Stimulated activated CD4-positive, alpha-beta T cell treated with anti-CD3 and anti-CD28 coated beads, Interleukin-1b, Interleukin-23, amount 100 ng/mL, for 4 hours (primary cell): ENCODE measurements around the gene FKBP3.
A peak's percentile ranks its signal among the peaks of the same experiment; 100 is the strongest.
"Not testable (repeated sequence)": the region's sequence is repeated elsewhere in the genome, so short reads cannot be mapped to it uniquely, and the experiment has no call there.

Source experiments
- DNase-seq, 2 donors: peaks; one replicate each; pipeline ENCODE4 v3.0.0-alpha.2; 2020; ENCODE audit warnings: low read depth in 2 of 2

FKBP3 gene

DNA sequence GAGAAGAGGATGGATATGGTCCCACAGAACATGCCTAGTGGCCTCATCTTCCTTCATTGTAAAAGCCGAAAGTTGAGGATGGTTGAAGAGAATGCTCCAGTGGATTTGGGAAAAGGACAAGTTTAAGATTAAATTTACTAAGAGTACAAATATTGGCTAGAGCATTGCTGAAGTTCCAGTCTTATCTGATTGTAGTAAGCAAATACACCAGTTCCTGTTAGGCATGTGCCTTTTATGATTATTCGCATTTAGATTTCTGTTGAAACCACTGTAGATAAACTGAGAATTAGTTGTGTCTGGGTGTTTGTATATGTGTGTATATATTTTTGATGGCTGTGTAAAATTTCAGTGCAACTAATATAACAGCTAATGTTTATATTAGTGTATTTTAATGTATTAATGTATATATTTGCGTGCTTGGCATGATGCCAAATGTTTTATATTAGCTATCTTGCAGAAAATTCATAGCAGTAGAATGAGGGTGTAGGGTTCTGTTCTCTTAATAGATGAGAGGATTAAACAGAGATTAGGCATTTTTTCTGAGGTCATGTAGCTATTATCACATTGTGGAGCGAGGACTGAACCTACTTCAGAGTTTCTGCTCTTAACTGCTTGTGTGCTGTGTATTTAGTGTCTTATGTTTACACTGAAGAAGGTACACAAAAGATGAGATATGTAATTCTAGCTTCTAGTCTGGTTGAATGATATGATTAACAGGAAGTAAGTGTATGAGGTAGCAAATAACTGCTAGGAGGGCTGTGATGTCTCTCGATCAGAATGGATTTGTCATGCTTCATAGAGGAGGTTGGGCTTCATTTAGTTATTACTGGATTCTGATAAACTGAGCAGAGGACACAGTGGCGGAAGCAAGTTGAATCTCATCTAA is 21.1 kb downstream of the FKBP3 start:
- no peak for DNase-seq

DNA sequence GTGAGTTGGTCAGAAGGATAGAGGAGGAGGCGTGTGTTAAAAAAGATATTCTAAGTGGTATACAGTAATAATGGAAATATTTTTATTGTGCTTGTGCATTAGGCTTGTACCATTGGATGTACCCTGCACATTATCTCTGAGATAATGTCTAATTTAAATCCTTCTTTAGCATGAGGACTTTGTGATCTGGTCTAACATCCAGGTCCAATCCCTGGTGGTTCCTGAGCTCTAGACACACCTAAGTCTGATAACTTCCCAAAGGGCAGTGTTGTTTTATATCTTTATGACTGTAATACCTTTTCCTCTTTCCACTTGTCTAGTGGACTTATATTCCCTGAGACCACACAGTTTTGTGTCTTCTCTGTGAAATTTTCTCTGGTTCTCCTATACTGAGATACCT is 29.7 kb downstream of the FKBP3 start:
- DNase-seq, result no peak

GRCh38 chr14:45103806-45104205 is 30.5 kb downstream of the FKBP3 start:
- DNase-seq, result no peak

- DNase-seq, result no peak
These were observed 38.1 kb downstream of the FKBP3 start for GRCh38 chr14:45096218-45096617.

GRCh38 chr14:45095143-45095542 is 39.1 kb downstream of the FKBP3 start:
- DNase-seq, result no peak

DNA sequence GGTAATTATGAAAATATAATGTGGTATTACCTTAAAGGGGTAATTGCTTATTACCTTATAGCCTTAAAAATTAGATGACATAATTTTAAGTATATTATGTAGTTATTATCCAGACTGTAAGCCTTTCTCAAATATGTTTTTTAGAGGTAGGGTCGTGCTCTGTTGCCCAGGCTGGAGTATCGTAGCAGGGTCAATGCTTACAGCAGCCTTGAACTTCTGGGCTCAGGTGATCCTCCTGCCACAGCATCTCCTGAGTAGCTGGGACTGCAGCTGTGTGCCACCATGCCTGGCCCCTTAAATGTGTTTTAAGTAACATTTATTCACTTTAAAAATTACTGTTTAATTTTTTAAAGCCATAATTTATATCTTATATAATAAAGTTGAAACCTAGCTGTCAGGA is 40.0 kb downstream of the FKBP3 start:
- DNase-seq, result no peak

DNA sequence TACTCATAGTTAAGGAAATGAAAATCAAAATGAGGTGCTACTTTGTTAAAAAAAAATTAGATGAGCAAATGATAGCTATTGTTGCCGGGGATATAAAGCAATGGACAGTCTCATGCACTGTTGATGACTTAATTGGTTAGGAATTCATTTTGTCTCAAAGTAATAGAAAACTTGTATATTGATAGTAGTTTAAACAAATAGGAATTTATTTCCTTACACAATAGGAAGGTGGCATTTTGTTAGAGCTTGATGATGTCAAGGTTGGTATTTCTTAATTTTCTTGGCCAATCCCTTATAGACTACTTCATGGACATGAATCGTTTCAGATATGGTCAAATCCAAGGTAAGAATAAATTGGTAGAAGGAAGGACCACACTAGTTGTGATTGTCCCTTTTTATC is 42.6 kb downstream of the FKBP3 start:
- DNase-seq, result no peak

- no peak for DNase-seq
These were observed 44.5 kb downstream of the FKBP3 start for GRCh38 chr14:45089813-45090212.

DNA sequence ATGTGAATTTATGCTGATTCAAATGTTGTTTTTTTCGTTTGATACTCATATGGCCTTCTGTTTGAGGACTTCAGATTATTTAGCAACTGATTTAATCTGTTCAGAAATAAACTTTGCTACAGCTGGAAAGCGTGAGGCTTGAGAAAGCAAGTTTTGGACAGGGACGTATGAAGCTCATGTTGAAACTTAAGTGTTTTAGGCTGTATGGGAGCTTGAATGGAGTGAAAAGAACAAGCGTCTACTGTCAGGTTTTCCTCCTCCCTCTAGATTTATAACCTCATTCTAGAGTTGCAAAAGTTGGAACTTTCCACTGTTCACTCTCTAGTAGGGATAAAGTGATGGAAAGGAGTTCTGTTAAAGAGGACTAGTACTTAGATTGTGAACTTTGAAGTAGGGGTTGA is 49.3 kb downstream of the FKBP3 start:
- DNase-seq, result no peak

- peak; percentile 94 for DNase-seq
These were observed 50.1 kb downstream of the FKBP3 start, which contains the start of gene PRPF39 for GRCh38 chr14:45083976-45084722. PRPF39 (plus strand) TSS chr14:45084116; CDS start chr14:45095240, 11,124 bp downstream.

- DNase-seq, result no peak
These were observed 50.7 kb downstream of the FKBP3 start for GRCh38 chr14:45083617-45083975.

GRCh38 chr14:45082420-45082819 is 51.9 kb downstream of the FKBP3 start:
- no peak for DNase-seq

DNA sequence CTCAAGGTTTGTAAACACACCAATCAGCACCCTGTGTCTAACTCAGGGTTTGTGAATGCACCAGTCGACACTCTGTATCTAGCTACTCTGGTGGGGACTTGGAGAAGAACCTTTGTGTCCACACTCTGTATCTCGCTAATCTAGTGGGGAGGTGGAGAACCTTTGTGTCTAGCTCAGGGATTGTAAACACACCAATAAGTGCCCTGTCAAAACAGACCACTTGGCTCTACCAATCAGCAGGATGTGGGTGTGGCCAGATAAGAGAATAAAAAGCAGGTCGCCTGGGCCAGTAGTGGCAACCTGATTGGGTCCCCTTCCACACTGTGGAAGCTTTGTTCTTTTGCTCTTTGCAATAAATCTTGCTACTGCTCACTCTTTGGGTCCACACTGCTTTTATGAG is 53.2 kb downstream of the FKBP3 start:
- DNase-seq, result not testable (repeated sequence)

- not testable (repeated sequence) for DNase-seq
These were observed 53.8 kb downstream of the FKBP3 start for GRCh38 chr14:45080416-45080968.

DNA sequence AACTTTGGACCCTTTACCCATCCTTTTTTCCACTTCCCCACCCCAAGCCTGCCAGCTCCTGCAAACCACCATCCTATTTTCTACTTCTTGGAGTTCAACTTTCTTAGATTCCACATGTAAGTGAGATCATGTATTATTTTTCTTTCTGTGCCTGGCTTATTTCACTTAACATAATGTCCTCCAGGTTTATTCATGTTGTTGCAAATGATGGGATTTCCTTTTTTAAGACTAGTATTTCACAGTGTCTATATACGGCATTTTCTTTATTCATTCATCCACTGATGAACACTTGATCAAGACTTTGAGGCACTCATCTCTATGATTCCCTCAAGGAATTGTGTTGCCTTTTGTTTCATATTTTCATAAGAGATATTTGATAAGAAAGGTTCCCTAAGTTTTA is 56.0 kb downstream of the FKBP3 start:
- DNase-seq, result no peak

- DNase-seq, result no peak
These were observed 60.9 kb downstream of the FKBP3 start for GRCh38 chr14:45073231-45073879.

- DNase-seq, result no peak
These were observed 62.2 kb downstream of the FKBP3 start for GRCh38 chr14:45072126-45072525.

GRCh38 chr14:45070215-45070614 is 64.1 kb downstream of the FKBP3 start:
- no peak for DNase-seq

DNA sequence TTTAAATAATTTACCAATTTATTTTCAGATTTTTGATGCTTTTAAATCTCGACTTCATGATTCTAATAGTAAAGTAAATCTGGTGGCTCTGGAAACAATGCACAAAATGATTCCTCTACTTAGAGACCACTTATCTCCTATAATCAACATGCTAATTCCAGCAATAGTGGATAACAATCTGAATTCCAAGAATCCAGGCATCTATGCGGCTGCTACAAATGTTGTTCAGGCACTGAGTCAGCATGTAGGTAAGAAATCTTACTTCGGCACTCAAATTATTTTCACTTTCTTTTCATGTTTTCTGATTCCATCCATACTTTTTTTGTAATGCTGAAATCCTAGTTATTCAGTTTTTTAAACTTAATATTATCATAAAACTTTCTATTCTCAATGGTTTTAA is 65.9 kb downstream of the FKBP3 start:
- DNase-seq, result no peak

GRCh38 chr14:45066667-45067066 is 67.6 kb downstream of the FKBP3 start:
- DNase-seq, result no peak

DNA sequence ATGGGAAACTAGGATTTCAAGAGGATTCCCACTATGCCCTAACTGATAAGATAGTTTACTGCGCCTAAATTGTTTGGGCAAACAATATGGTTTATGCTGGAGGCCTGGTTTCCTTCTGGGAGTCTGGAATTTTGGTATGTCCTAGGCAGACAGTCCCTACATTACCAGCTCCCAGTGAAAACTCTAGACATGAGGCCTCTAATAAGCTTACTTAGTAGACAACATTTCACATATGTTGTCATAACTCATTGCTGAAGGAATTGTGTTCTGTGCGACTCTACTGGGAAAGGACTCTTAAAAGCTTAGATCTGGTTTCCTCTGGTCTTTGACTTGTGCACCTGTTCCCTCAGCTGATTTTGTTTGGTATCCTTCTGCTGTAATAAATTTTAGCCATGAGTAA is 68.3 kb downstream of the FKBP3 start:
- DNase-seq, result no peak
